DND-41 (cell line): ENCODE measurements around the gene PTK6.

ENCODE experiments used
- ATAC-seq: fragments of 200-7000 bp; cut with Tn5 transposase; 3 replicates; pipeline ENCODE4 v1.9.1; 2021; ENCODE audit warnings: low read depth; ENCODE audit not compliant: insufficient read depth
- DNase-seq: peaks from one replicate; pipeline ENCODE4 v3.0.0-alpha.2; 2020
- H2AFZ ChIP-seq: 2 replicates; pipeline ENCODE4 v1.6.0; 2012; ENCODE audit warnings: low read depth, low read length
- H3K27ac ChIP-seq: 2 replicates; pipeline ENCODE4 v1.5.1; 2012; ENCODE audit warnings: low read length, inconsistent platforms
- H3K27me3 ChIP-seq: fragments of 200-600 bp; sonication (generic); 2 replicates; pipeline ENCODE4 v1.6.0; 2012; ENCODE audit warnings: low read length, mild to moderate bottlenecking, inconsistent platforms; ENCODE audit not compliant: insufficient read depth, poor library complexity
- H3K36me3 ChIP-seq: 2 replicates; pipeline ENCODE4 v1.5.1; 2012; ENCODE audit warnings: low read length, inconsistent platforms; ENCODE audit not compliant: insufficient read depth
- H3K4me1 ChIP-seq: 2 replicates; pipeline ENCODE4 v1.5.1; 2012; ENCODE audit warnings: mild to moderate bottlenecking, low read length; ENCODE audit not compliant: insufficient read depth
- H3K4me2 ChIP-seq: 2 replicates; pipeline ENCODE4 v1.6.0; 2012; ENCODE audit warnings: mild to moderate bottlenecking, moderate library complexity, low read length, inconsistent platforms; ENCODE audit not compliant: insufficient read depth
- H3K4me3 ChIP-seq, 2 experiments: fragments of 200-600 bp in 1 of 2; shearing (Covaris generic) in 1 of 2; 2 replicates each; pipeline ENCODE4 v1.5.1; 2012 to 2016; ENCODE audit warnings: inconsistent platforms in 2 of 2, low read length in 2 of 2, mild to moderate bottlenecking in 2 of 2, low read depth in 1 of 2, moderate library complexity in 1 of 2
- H3K79me2 ChIP-seq: 2 replicates; pipeline ENCODE4 v1.6.0; 2012; ENCODE audit warnings: low read length, inconsistent platforms; ENCODE audit not compliant: insufficient read depth
- H3K9ac ChIP-seq: 2 replicates; pipeline ENCODE4 v1.6.0; 2012; ENCODE audit warnings: low read depth, mild to moderate bottlenecking, inconsistent platforms, low read length, moderate library complexity
- H3K9me3 ChIP-seq: 2 replicates; pipeline ENCODE4 v1.5.1; 2012; ENCODE audit warnings: low read length, moderate library complexity, mild to moderate bottlenecking, inconsistent platforms; ENCODE audit not compliant: insufficient read depth, severe bottlenecking
- H4K20me1 ChIP-seq: 2 replicates; pipeline ENCODE4 v1.6.0; 2012; ENCODE audit warnings: low read length; ENCODE audit not compliant: insufficient read depth
- CTCF ChIP-seq: IDR thresholded peaks from 2 replicates; pipeline ENCODE4 v1.5.1; 2012; ENCODE audit warnings: borderline replicate concordance, low read length, moderate library complexity, mild to moderate bottlenecking; ENCODE audit not compliant: poor library complexity, severe bottlenecking; ENCODE audit errors: extremely low read depth
- EZH2 ChIP-seq: IDR thresholded peaks from 3 replicates; pipeline ENCODE4 v1.6.1; 2012; ENCODE audit warnings: borderline replicate concordance, low read depth, mild to moderate bottlenecking, moderate library complexity, low read length, inconsistent platforms; ENCODE audit not compliant: severe bottlenecking

Gene PTK6

GRCh38 chr20:63563225-63563935 lies 26.2 kb upstream of the PTK6 start:
- Histone ChIP-seq H3K4me3 (no peak overlapping the region), H4K20me1 (peaks cover 17% of the 10 kb centered on the region), H3K4me1 (peaks cover 7% of the 10 kb centered on the region), H3K27ac (no peak overlapping the region), H3K9me3 (no peaks in the 10 kb centered on the region), H2AFZ (no peak overlapping the region), H3K79me2 (no peaks in the 10 kb centered on the region), H3K9ac (no peak overlapping the region), H3K27me3 (peaks cover 5% of the 10 kb centered on the region), H3K4me2 (no peak overlapping the region), H3K36me3 (no peaks in the 10 kb centered on the region)
- DNase-seq (no peak), ATAC-seq (no peak)
- no peak for TF ChIP-seq CTCF
- no peak for TF ChIP-seq EZH2

GRCh38 chr20:63562461-63563224 lies 25.5 kb upstream of the PTK6 start:
- Histone ChIP-seq H2AFZ (no peak overlapping the region), H4K20me1 (peaks cover 10% of the 10 kb centered on the region), H3K27ac (no peak overlapping the region), H3K79me2 (no peaks in the 10 kb centered on the region), H3K4me1 (no peaks in the 10 kb centered on the region; the same call in 1 of the 2 replicates), H3K4me3 (no peak overlapping the region), H3K9ac (no peak overlapping the region), H3K27me3 (no peaks in the 10 kb centered on the region), H3K4me2 (no peak overlapping the region), H3K9me3 (no peaks in the 10 kb centered on the region), H3K36me3 (no peaks in the 10 kb centered on the region)
- DNase-seq (no peak), ATAC-seq (no peak)
- TF ChIP-seq CTCF (no peak), EZH2 (no peak)

GRCh38 chr20:63561624-63562396 lies 24.6 kb upstream of the PTK6 start:
- no peak for ATAC-seq
- H4K20me1 ChIP-seq: peaks cover 3% of the 10 kb centered on the region
- H3K9ac ChIP-seq: no peak overlapping the region

More at GRCh38 chr20:63561624-63562396, 24.6 kb upstream of the PTK6 start:
- Histone ChIP-seq H3K27me3 (no peaks in the 10 kb centered on the region), H2AFZ (no peak overlapping the region), H3K9me3 (no peaks in the 10 kb centered on the region), H3K4me3 (no peak overlapping the region), H3K27ac (no peak overlapping the region), H3K4me2 (no peak overlapping the region), H3K4me1 (no peaks in the 10 kb centered on the region), H3K36me3 (no peaks in the 10 kb centered on the region), H3K79me2 (no peaks in the 10 kb centered on the region)
- TF ChIP-seq CTCF: no peak
- no peak for TF ChIP-seq EZH2
- no peak for DNase-seq
